Epithelial cell of proximal tubule (primary cell): ENCODE results near the gene MMP19. TPM values are rescaled to one million over a fixed set of nuclear protein-coding genes. Genes with fewer than 3 reads are reported as not detected.
"Not testable (repeated sequence)": the region's sequence is repeated elsewhere in the genome, so short reads cannot be mapped to it uniquely, and the experiment has no call there.

Source experiments
- DNase-seq: peaks from one replicate; pipeline ENCODE4 v3.0.0-alpha.2; 2011; ENCODE audit warnings: low read depth
- H3K4me3 ChIP-seq: 2 replicates; pipeline ENCODE4 v1.5.1; 2011; ENCODE audit warnings: low read depth, mild to moderate bottlenecking, low read length
- CTCF ChIP-seq: conservative IDR thresholded peaks from 2 replicates; pipeline ENCODE4 v1.5.1; 2012; ENCODE audit warnings: low read depth, mild to moderate bottlenecking, low read length
- total RNA-seq: library from RNA; depleted of rRNA; stranded (reverse); fragments of >200 nt; gene quantifications from 2 replicates; pipeline ENCODE4 v1.2.3, GENCODE V29; 2015

The MMP19 gene
- total RNA-seq: 1.2 and 1.3 TPM in 2 replicates

- no peak within 1 kb of the TSS for H3K4me3 ChIP-seq
- DNase-seq: no peak
- no peak for TF ChIP-seq CTCF
These were observed at the start of gene MMP19 for GRCh38 chr12:55842681-55843429. Gene MMP19, minus strand, starts transcription at chr12:55842936. Its CDS starts 106 bp downstream, at chr12:55842830.

- H3K4me3 ChIP-seq: no peak overlapping the region
- DNase-seq: no peak
- no peak for TF ChIP-seq CTCF
These were observed 48.6 kb upstream of the MMP19 start for GRCh38 chr12:55891310-55891709.

- DNase-seq: no peak
- H3K4me3 ChIP-seq: no peak overlapping the region
- TF ChIP-seq CTCF: no peak
These were observed 42.4 kb upstream of the MMP19 start for GRCh38 chr12:55885113-55885512.

GRCh38 chr12:55877824-55878223, 35.1 kb upstream of the MMP19 start:
- TF ChIP-seq CTCF: no peak
- no peak for DNase-seq
- no peak overlapping the region for H3K4me3 ChIP-seq

- TF ChIP-seq CTCF: no peak
- H3K4me3 ChIP-seq: no peak overlapping the region
- no peak for DNase-seq
These were observed 33.1 kb upstream of the MMP19 start for GRCh38 chr12:55875704-55876467.

GRCh38 chr12:55874443-55874842, 31.7 kb upstream of the MMP19 start:
- TF ChIP-seq CTCF: no peak
- no peak for DNase-seq
- H3K4me3 ChIP-seq: no peak overlapping the region

- not testable (repeated sequence) for DNase-seq, H3K4me3 ChIP-seq
These were observed 23.8 kb upstream of the MMP19 start for GRCh38 chr12:55866454-55867004.
